Endothelial cell of umbilical vein (primary cell): ENCODE results near the gene COL4A2. TPM values are rescaled to one million over a fixed set of nuclear protein-coding genes. Genes with fewer than 3 reads are reported as not detected.

ENCODE experiments used
- BruUV-seq: library from RNA; stranded (reverse); fragments of 400-500 nt; replicated peaks from 2 replicates; lab custom pipeline; 2021; lab: Mats Ljungman, UMichigan
- CTCF ChIA-PET: fragments of 300-600, 350-600 bp; sonication (Branson Sonifier 250); formaldehyde crosslinking; loops from one replicate; lab custom pipeline; 2021; ENCODE audit warnings: antibody characterized with exemption, inconsistent platforms; lab: Charles Lee
- POLR2A ChIA-PET: fragments of 300-600, 350-600 bp; sonication (Branson Sonifier 250); formaldehyde crosslinking; loops from one replicate; lab custom pipeline; 2021; ENCODE audit warnings: antibody characterized with exemption, inconsistent platforms; lab: Charles Lee
- DNase-seq: peaks from one replicate; pipeline ENCODE4 v3.0.0-alpha.2; 2011; ENCODE audit warnings: low read depth, low spot score
- FAIRE-seq: peaks from 2 replicates; lab custom pipeline; 2011; peaks lifted over from hg19 to GRCh38; lab: Jason Lieb, UNC
- H2AFZ ChIP-seq: 2 replicates; pipeline ENCODE4 v1.6.0; 2012; ENCODE audit warnings: low read depth, low read length, control low read depth, inconsistent platforms
- H3K27ac ChIP-seq: 2 replicates; pipeline ENCODE4 v1.5.1; 2011; ENCODE audit warnings: low read depth, mild to moderate bottlenecking, control low read depth, low read length, moderate library complexity; ENCODE audit not compliant: insufficient read depth
- H3K27me3 ChIP-seq, 2 experiments: 2 replicates each; pipeline versions ENCODE4 v1.6.0 to v1.6.1; 2011; ENCODE audit warnings: low read length in 2 of 2, mixed read lengths in 1 of 2; ENCODE audit not compliant: control insufficient read depth in 2 of 2, insufficient read depth in 2 of 2
- H3K36me3 ChIP-seq, 2 experiments: 2 replicates in 1 of 2; 3 replicates in 1 of 2; pipeline ENCODE4 v1.5.1; 2011; ENCODE audit warnings: low read length in 2 of 2, mild to moderate bottlenecking in 1 of 2, moderate library complexity in 1 of 2; ENCODE audit not compliant: control insufficient read depth in 2 of 2, insufficient read depth in 2 of 2; ENCODE audit errors: extremely low read depth in 1 of 2
- H3K4me1 ChIP-seq: 3 replicates; pipeline ENCODE4 v1.5.1; 2011; ENCODE audit warnings: mild to moderate bottlenecking, low read length; ENCODE audit not compliant: control insufficient read depth, insufficient read depth; ENCODE audit errors: extremely low read depth
- H3K4me2 ChIP-seq: 2 replicates; pipeline ENCODE4 v1.6.1; 2011; ENCODE audit warnings: low read length, control low read depth, mixed read lengths; ENCODE audit not compliant: insufficient read depth
- H3K4me3 ChIP-seq, 3 experiments: fragments of 200-600 bp in 1 of 3; sonication (generic), shearing (Covaris generic) in 1 of 3; replicated peaks in 1 of 3; 2 replicates each; pipeline ENCODE4 v1.5.1; 2011 to 2016; ENCODE audit warnings: control low read depth in 3 of 3, low read length in 3 of 3, mild to moderate bottlenecking in 2 of 3, inconsistent platforms in 1 of 3, low read depth in 1 of 3, moderate library complexity in 1 of 3; ENCODE audit not compliant: insufficient read depth in 1 of 3
- H3K79me2 ChIP-seq: 2 replicates; pipeline ENCODE4 v1.6.0; 2012; ENCODE audit warnings: low read length, inconsistent platforms; ENCODE audit not compliant: control insufficient read depth, insufficient read depth
- H3K9ac ChIP-seq: replicated peaks from 2 replicates; pipeline ENCODE3; 2011; ENCODE audit warnings: low read length, control low read depth; ENCODE audit not compliant: insufficient read depth; ENCODE audit errors: extremely low read depth
- H3K9me1 ChIP-seq: replicated peaks from 3 replicates; pipeline ENCODE4 v1.6.0; 2011; ENCODE audit warnings: mild to moderate bottlenecking, low read length; ENCODE audit not compliant: control insufficient read depth, insufficient read depth; ENCODE audit errors: extremely low read depth
- H3K9me3 ChIP-seq: replicated peaks from 2 replicates; pipeline ENCODE4 v1.5.1; 2012; ENCODE audit warnings: low read length, inconsistent platforms; ENCODE audit not compliant: control insufficient read depth, insufficient read depth
- H4K20me1 ChIP-seq: replicated peaks from 2 replicates; pipeline ENCODE3; 2011; ENCODE audit warnings: mild to moderate bottlenecking, low read length; ENCODE audit not compliant: control insufficient read depth, insufficient read depth; ENCODE audit errors: extremely low read depth
- EZH2 ChIP-seq: IDR thresholded peaks from 2 replicates; pipeline ENCODE4 v1.6.1; 2012; ENCODE audit warnings: borderline replicate concordance, low read depth, mild to moderate bottlenecking, moderate library complexity, low read length, inconsistent platforms; ENCODE audit not compliant: severe bottlenecking
- FOS ChIP-seq: IDR thresholded peaks from 2 replicates; pipeline ENCODE4 v1.6.1; 2011; ENCODE audit warnings: mild to moderate bottlenecking, low read length, moderate library complexity, borderline replicate concordance; ENCODE audit not compliant: insufficient read depth
- GATA2 ChIP-seq: IDR thresholded peaks from 2 replicates; pipeline ENCODE4 v1.7.0; 2011; ENCODE audit warnings: low read depth, mild to moderate bottlenecking, moderate library complexity, mixed read lengths, low read length; ENCODE audit not compliant: insufficient read length, insufficient read depth
- JUN ChIP-seq: IDR thresholded peaks from 2 replicates; pipeline ENCODE4 v1.6.1; 2011; ENCODE audit warnings: borderline replicate concordance, low read depth; ENCODE audit not compliant: insufficient read length, insufficient read depth
- MYC ChIP-seq: IDR thresholded peaks from one replicate; pipeline ENCODE4 v1.6.1; 2011; ENCODE audit warnings: mild to moderate bottlenecking, low read depth, low read length
- POLR2AphosphoS5 ChIP-seq: IDR thresholded peaks from 2 replicates; pipeline ENCODE4 v1.6.1; 2012; ENCODE audit warnings: low read depth, mild to moderate bottlenecking, control low read depth, low read length, moderate library complexity; ENCODE audit not compliant: insufficient read depth
- dilution Hi-C: fragments of 300-500 bp; cut with MboI; formaldehyde crosslinking; loops from one replicate; pipeline ENCODE4 v1.15.0; 2019; ENCODE audit warnings: low sequenced_read_pairs; ENCODE audit not compliant: extremely low pct_ligation_motif_present
- intact Hi-C: fragments of 100-400 bp; cut with micrococcal nuclease; formaldehyde crosslinking; loops from one replicate; pipeline ENCODE4 v1.10.0; 2022
- polyA plus RNA-seq, 4 experiments: library from polyadenylated mRNA; depleted of rRNA in 3 of 4; stranded (reverse) in 3 of 4; unstranded in 1 of 4; fragments of >200 nt; gene quantifications; 2 replicates each; pipeline versions ENCODE4 v1.2.1 to v1.2.3, GENCODE V29; 2011 to 2012; ENCODE audit warnings: missing spikeins in 1 of 4
- total RNA-seq: library from RNA; stranded (reverse); gene quantifications from 2 replicates; pipeline ENCODE4 v1.2.3, GENCODE V29; 2021

Gene COL4A2
- total and polyA plus RNA-seq, 2 donors (not counting 3 experiments of a cell fraction or from before 2014, with no cell fraction given): 792 to 940 TPM

DNA sequence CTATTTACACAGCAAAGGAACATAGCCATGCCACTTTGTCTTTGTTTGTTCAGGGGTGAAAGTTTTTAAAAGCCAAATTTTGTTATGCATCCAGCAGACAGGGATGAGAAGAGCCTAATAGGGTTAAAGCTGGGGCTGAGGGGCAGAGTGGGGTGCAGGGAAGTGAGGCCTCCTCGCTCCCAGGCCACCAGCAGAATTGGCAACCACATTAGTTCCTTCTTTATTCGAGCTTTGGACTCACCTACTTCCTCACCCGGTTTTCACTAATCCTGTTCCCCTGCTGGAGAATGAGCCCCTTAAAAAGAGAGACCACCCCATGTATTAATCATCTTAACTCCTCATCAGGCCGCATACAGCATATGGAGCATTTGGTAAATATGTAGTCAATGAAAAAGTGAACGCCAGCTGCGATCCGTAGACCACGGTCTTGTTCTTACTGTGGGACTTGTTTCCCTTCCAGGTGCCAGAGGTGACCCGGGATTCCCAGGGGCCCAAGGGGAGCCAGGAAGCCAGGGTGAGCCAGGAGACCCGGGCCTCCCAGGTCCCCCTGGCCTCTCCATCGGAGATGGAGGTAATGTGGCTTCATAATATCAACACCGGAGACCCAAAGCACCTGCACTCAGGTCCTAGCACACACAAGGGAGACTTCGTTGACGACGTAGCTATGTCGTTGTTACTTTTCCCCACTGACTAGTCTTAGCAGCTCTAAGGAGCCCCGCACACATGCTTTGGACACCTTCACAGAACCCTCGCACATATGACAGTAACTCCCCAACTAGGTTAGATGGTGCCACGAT lies 142.3 kb downstream of the COL4A2 start:
- no TSS peak for BruUV-seq
- Histone ChIP-seq H3K9me3 (no peaks in the 10 kb centered on the region), H3K4me2 (no peak overlapping the region), H3K4me3 (no peak overlapping the region), H3K27ac (no peak overlapping the region), H3K27me3 (no peaks in the 10 kb centered on the region), H2AFZ (no peak overlapping the region), H3K9me1 (no peaks in the 10 kb centered on the region), H4K20me1 (no peaks in the 10 kb centered on the region), H3K4me1 (no peaks in the 10 kb centered on the region), H3K9ac (no peak overlapping the region), H3K79me2 (no peaks in the 10 kb centered on the region), H3K36me3 (peaks cover 24 to 27% of the 10 kb centered on the region in 2 experiments)
- intact Hi-C loops (no loop called here), dilution Hi-C loops (no loop called here)
- ChIA-PET POLR2A (no interaction called here), CTCF (no interaction called here)
- no peak for FAIRE-seq
- no peak for DNase-seq
- TF ChIP-seq FOS: no peak
- TF ChIP-seq JUN: no peak
- TF ChIP-seq GATA2: no peak
- TF ChIP-seq POLR2AphosphoS5: no peak
- TF ChIP-seq EZH2: no peak
- no peak for TF ChIP-seq MYC
